GM18907 (cell line): ENCODE results near the gene FAM131A.

Experiments
- ATAC-seq: cut with Tn5 transposase; IDR thresholded peaks from one replicate; pipeline ENCODE4 v1.9.1; 2021; ENCODE audit warnings: mild to moderate bottlenecking, moderate library complexity; ENCODE audit not compliant: unreplicated experiment

The FAM131A gene, protein sequence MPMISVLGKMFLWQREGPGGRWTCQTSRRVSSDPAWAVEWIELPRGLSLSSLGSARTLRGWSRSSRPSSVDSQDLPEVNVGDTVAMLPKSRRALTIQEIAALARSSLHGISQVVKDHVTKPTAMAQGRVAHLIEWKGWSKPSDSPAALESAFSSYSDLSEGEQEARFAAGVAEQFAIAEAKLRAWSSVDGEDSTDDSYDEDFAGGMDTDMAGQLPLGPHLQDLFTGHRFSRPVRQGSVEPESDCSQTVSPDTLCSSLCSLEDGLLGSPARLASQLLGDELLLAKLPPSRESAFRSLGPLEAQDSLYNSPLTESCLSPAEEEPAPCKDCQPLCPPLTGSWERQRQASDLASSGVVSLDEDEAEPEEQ

DNA sequence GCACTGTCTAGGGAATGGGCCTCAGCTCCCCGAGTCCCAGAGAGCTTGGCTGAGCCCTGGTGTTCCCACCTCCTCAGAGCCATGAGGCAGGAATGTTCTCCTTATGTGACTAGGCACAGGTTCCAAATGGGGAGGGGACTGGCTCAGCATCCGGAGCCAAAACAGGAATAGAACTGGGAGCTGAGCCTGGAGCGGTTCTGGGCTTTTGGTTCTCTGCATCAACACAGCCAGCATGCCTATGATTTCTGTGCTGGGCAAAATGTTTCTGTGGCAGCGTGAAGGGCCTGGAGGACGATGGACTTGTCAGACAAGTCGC is at the start of gene FAM131A:
Gene FAM131A (plus strand): TSS at position 202 of the 316 bp plus-strand sequence. CDS start 31 bp downstream, at position 233.
- ATAC-seq: no peak

DNA sequence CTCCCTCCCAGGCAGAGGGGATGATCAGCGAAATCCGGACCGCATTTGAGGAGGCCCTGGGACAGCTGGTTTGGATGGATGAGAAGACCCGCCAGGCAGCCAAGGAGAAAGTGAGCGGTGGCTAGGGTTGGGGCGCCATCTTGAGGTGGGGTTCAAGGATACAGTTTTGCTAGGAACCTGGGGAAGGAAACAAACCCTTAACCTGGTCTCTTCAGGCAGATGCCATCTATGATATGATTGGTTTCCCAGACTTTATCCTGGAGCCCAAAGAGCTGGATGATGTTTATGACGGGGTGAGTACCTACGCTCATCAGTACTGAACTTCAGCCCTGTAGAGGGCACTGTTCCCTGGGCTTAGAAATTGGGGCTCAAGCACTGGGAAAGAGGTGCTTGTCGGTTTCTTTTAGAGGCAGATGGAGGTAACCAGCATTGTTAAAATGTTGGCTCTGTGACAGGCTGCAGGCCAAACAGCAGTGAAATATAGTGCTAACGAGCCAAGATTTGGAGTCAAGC is 47.9 kb upstream of the FAM131A start:
- ATAC-seq: no peak

DNA sequence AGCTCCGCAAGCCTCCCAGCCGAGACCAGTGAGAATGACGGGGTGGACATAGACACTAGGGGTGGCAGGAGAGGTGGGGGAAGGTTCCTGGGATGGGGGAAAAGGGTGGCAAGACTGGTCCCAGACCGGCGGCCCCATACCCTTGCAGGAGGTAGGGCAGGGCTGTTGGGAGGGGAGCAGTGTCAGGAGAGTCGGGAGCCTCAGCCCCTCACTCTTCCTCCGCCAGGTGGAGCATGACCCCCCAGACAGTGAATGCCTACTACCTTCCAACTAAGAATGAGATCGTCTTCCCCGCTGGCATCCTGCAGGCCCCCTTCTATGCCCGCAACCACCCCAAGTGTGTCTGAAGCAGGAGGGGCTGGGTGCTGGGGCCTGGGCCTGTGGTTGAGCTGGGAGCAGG is 47.1 kb upstream of the FAM131A start:
- no peak for ATAC-seq

DNA sequence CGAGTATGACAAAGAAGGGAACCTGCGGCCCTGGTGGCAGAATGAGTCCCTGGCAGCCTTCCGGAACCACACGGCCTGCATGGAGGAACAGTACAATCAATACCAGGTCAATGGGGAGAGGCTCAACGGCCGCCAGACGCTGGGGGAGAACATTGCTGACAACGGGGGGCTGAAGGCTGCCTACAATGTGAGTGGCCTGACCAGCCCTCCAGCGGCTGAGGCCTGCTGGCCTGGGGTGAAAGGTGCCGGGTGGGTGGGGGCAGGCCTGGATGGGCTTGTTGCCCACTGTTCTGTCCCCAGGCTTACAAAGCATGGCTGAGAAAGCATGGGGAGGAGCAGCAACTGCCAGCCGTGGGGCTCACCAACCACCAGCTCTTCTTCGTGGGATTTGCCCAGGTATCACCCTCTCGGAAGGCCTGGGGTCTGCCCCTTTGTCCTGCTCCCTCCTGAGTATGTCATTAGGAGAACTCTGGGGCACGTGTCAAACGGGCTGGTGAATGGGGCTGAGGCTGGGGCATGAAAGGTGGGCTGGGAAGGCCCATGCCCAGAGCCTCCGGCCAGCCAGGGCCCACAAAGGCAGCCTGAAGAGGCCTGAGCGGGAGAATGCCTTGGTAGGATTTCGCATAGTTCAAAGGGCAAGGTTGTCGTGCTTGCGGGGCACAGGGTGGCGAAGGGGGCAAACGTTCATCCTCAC is 46.2 kb upstream of the FAM131A start:
- no peak for ATAC-seq

DNA sequence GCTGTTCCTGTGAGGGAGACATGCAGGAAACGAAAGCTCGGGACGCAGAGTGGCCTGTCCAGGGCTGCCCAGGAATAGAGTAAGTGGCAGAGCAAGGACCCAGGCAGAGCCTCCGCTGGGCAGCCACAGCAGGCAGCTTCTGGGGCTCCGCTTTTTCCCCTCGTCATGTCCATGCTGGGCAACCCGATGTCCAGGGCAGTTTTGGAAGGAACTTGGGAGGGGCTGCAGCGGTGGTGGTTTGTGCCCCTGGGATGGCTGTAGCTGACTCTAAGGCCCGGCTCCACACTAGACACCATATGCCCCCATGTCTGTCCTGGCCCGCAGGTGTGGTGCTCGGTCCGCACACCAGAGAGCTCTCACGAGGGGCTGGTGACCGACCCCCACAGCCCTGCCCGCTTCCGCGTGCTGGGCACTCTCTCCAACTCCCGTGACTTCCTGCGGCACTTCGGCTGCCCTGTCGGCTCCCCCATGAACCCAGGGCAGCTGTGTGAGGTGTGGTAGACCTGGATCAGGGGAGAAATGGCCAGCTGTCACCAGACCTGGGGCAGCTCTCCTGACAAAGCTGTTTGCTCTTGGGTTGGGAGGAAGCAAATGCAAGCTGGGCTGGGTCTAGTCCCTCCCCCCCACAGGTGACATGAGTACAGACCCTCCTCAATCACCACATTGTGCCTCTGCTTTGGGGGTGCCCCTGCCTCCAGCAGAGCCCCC is 45.5 kb upstream of the FAM131A start:
- no peak for ATAC-seq

DNA sequence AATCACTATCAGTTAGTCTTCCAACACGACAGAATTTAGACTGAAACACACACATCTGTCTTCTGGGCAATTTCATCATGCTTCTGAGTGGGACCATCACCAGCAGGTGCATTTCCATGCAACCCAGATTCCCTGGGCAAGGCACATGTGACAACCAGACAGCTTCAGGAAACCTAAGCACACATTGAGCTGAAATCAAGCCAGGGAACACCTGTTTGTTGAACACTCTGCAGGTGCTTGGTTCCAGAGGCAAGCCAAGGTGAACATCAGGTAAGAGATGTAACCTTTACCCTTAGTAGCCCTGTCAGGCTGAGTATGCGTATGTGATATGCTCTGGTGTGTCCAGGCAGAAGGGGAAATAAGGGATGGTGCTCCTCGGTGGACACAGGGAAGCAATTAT is 41.6 kb upstream of the FAM131A start:
- ATAC-seq: no peak

DNA sequence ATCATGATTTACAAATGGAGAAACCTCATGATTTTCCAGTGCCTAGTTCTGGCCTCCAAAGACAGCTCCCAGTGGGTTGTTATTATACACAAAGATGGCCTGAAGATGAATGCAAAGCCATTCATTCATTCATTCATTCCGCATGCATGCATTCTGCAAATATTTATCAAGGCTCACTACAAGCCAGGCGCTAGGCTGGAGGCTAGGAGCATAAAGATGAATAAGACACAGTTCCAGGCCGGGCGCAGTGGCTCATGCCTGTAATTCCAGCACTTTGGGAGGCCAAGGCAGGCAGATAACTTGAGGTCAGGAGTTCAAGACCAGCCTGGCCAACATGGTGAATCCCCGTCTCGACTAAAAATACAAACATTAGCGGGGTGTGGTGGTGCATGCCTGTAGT is 40.8 kb upstream of the FAM131A start:
- no peak for ATAC-seq

DNA sequence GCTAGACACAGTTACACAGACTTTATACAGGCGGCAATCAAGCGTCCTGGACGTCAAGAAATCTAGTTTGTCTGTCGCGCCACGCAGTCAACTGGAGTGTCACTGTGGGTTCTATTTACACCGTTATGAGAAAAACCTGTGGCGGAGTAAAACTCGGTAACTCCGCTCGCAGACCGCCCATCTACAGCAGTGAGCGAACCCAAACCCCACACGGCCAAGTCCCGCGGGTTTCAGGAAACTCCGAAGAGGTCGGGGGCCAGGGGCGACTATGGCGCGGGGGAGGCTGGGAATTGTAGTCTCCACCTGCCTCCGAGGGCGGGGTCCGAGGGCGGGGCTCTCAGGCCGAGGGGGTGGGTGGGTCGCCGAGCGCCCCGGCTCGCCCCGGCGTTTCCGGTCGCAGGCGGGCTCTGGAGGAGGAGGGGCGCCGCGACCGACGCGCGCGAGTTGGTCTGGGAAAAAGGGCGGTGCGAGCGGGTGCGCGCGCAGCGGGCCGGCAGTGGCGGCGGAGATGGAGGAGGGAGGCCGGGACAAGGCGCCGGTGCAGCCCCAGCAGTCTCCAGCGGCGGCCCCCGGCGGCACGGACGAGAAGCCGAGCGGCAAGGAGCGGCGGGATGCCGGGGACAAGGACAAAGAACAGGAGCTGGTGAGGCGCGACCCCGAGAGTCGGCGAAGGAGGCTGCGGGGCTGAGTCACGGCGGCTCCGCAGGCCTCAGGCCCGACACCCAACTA is 38.5 kb upstream of the FAM131A start, which contains the start of gene PSMD2:
Gene PSMD2 (plus strand): TSS at position 483 of the 729 bp plus-strand sequence. CDS start 26 bp downstream, at position 509.
- ATAC-seq: peak; percentile 93

DNA sequence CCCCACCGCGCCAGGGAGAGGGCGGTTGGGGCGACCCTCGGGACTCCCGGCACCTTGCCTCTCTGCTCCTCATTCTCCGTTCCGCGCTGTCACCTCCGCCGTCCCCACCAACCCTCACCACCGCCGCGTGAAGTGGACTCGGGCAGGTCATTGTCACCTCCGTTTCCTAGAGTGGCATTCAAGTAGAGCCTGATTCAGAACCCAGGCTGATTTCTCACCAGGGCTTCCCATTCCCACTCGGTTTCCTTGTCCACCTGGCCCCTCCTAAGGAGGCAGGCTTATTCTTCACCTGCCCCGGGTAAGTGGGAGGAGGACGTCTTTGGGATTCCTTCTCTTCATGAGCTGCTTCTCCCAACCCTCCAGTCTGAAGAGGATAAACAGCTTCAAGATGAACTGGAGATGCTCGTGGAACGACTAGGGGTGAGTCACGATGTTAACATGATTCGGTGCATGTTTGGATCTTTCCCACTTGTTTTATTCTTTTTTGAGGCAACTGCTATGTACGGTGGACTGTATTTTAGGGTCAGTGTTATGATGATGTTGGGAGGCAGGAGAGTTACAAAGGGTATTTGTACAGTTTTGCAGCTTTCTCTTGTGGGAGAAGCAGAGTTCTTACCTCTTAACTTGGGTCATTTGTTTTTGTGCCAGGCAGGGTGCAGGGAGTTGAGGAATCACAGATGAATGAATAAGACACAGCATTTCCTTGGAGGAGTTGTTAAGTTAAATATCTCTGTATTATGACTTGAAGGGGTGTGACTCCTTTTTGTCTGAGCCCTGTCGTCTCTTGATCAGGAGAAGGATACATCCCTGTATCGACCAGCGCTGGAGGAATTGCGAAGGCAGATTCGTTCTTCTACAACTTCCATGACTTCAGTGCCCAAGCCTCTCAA is 37.7 kb upstream of the FAM131A start:
- ATAC-seq: no peak

DNA sequence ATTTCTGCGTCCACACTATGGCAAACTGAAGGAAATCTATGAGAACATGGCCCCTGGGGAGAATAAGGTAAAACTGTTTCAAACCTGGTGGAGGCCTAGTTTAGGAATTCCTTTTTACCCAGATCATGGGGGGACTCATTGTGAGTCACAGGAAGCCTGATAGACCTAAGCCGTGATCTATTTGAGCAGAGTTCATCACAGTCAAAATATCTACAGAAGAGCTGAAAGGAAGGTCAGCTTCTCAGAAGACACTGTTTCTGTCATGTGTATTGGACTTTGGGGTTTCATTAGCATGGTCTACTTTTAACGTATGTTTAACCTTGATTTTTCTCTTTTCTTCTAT is 37.1 kb upstream of the FAM131A start:
- no peak for ATAC-seq

DNA sequence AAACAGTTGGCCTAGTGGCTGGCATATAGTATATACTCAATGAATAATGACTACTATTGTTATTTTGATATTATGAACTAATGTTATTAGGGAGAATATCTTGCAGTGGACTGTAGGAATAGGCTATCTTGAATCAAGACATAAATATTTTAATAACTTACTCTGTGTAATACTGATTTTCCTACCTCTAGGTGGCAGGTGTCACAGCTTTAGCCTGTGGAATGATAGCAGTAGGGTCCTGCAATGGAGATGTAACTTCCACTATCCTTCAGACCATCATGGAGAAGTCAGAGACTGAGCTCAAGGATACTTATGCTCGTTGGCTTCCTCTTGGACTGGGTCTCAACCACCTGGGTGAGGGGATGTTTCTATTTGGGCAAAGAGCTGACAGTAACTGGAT is 31.8 kb upstream of the FAM131A start:
- no peak for ATAC-seq

DNA sequence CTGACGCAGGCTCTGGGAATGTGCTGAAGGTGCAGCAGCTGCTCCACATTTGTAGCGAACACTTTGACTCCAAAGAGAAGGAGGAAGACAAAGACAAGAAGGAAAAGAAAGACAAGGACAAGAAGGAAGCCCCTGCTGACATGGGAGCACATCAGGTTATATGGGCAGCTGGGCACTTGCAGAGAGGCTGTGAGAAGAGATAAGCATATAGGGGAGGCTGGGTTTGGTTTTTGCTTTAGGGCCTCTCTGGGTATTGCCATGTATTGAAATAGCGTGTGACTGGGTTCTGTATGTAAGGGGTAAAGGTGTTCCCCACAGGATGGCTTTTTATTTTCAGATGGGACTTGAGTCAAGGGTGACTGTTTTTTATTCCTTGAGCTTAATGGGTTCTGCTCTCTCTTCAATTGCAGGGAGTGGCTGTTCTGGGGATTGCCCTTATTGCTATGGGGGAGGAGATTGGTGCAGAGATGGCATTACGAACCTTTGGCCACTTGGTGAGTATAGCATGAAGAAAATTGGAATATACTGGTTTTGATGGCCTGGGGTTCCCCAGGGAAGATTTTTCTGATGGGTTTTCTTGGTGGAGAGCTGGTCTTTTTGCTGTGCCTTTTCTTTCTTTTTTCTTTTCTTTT is 30.9 kb upstream of the FAM131A start:
- ATAC-seq: no peak

DNA sequence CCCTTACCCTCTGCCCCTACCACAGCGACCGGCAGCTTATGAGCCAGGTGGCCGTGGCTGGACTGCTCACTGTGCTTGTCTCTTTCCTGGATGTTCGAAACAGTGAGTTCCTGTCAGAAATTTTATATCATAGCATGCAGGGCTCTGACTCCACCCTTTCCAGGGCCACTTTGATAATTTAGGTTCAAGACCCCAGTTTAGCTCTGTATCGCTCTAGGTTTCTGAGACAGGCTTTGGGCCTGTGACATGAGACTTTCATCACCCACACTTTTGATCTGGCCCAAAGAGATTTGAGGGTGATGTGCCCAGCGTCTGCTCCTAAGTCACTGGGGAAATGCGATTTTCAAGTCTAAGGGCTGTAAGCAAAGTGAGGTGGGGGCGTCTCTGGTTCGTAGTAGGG is 29.5 kb upstream of the FAM131A start:
- ATAC-seq: no peak

DNA sequence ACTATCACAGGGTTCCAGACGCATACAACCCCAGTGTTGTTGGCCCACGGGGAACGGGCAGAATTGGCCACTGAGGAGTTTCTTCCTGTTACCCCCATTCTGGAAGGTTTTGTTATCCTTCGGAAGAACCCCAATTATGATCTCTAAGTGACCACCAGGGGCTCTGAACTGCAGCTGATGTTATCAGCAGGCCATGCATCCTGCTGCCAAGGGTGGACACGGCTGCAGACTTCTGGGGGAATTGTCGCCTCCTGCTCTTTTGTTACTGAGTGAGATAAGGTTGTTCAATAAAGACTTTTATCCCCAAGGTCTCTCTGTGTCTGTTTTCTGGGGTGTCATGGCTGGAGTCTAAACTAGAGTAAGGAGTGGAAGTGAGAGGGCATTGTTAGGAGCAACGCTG is 28.7 kb upstream of the FAM131A start:
- ATAC-seq: no peak

DNA sequence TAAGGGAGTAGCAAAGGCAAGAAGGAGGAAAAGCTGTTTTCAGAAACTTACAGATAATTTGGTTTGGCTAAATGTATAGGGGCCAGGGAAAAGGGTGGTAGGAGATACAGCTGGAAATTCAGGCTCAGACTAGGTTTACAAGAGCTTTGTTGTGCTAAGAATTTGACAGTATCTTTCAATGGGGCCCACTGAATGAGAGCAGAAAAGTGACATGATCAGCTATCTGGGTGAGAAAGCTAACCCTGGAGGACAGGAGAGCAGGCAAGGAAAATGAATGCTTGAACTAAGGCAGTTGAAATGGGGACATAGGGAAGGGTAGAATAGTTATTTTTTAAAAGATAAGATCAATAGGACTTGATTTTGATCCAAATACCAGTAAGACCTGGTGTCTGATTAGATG is 25.8 kb upstream of the FAM131A start:
- no peak for ATAC-seq

DNA sequence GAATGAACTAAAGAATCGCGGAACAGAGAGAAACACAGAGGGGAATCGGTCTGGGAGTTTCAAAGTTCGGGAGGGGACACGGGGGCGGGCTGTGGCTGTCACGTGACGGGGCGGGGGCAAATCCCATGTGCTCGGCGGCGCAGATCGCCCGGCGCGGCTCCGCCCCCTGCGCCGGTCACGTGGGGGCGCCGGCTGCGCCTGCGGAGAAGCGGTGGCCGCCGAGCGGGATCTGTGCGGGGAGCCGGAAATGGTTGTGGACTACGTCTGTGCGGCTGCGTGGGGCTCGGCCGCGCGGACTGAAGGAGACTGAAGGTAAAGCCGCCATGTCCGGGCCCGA is 23.1 kb upstream of the FAM131A start, which contains the start of gene EIF4G1:
Gene EIF4G1 (plus strand): TSS at position 244 of the 337 bp plus-strand sequence. CDS start 1,191 bp downstream, outside the sequence.
- peak; percentile 80 for ATAC-seq

DNA sequence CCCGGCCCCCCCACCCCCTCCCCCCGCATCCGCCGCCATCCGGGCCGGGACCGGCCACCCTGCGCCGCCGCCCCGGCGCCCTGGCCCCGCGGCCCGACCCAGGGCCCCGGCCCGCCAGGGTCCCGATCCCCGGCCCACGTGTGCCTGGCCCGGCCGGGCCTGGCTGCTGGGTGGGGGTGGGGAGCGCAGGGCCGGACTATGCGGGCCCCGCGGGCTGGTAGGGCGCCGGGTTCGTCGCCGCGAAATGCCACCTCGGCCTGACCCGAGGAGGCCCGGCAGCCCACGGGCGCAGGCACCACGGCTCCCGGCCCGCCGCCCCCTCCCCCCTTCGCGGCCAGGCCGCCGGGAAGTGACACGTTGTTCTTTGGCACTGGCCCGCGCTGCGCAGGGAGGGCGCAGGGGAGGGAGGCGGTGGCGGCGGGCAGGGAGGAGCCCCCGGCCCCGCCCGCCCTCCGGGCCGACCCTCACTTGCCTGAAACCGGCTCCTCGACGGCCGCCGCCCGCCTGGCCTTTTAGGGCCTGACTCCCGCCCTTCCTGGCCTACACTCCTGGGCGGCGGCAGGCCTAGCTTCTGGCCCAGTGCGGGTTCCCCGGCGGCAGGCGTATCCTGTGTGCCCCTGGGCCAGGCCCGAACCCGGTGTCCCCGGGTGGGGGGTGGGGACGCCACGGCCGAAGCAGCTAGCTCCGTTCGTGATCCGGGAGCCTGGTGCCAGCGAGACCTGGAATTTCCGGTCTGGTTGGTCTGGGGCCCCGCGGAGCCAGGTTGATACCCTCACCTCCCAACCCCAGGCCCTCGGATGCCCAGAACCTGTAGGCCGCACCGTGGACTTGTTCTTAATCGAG is 22.5 kb upstream of the FAM131A start:
- ATAC-seq: peak; percentile 42

DNA sequence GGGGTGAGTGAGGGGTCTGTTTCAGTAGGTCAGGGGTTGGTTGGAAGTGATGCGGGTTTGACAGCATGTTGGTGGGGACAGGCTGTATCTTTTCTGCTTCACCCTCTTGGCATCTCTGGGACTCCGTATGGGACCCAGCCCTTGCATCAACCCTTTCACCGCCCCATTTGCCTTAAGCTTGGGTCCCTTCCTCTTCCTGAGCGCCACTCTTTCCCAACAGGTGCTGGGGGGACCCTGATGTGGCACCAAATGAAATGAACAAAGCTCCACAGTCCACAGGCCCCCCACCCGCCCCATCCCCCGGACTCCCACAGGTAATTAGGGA is 21.9 kb upstream of the FAM131A start:
- no peak for ATAC-seq
